Measurements from ENCODE around the gene NKX1-2. TPM values are rescaled to one million over a fixed set of nuclear protein-coding genes. Genes with fewer than 3 reads are reported as not detected.

The NKX1-2 gene
- total and polyA plus RNA-seq, 2 experiments from 2014 or later, result 9.8 to 39.4 TPM

- Histone ChIP-seq H3F3A (replicated peaks; ENCODE audit: low read depth) (0 out of 2 replicates have a peak, but pooled peaks cover 4% of the 10 kb centered on the region), H3K4me3 (no peak overlapping the region), H3K9me2 (ENCODE audit: insufficient read depth) (no peaks in the 10 kb centered on the region), H3K79me2 (replicated peaks; ENCODE audit: insufficient read depth) (no peaks in the 10 kb centered on the region), H3K27me3 (ENCODE audit: insufficient read depth) (no peaks in the 10 kb centered on the region), H3K27ac (ENCODE audit: low read depth) (no peak overlapping the region), H4K20me1 (replicated peaks; ENCODE audit: insufficient read depth) (no peaks in the 10 kb centered on the region; the same call in 1 of the 2 replicates), H3K4me2 (no peak overlapping the region), H3K36me3 (ENCODE audit: insufficient read depth) (no peaks in the 10 kb centered on the region; the same call in 1 of the 2 replicates), H2AFZ (no peak overlapping the region), H3K4me1 (ENCODE audit: insufficient read depth) (peaks cover 17% of the 10 kb centered on the region)
- ATAC-seq, result no peak
- peaks cover 5% of the 10 kb centered on the region for H3K27me3 Mint-ChIP-seq (ENCODE audit: insufficient read depth, low read depth, poor library complexity)
- no peak overlapping the region for H3K4me3 Mint-ChIP-seq
- no peak overlapping the region for H3K27ac Mint-ChIP-seq
- TF ChIP-seq CTCF (conservative IDR thresholded peaks at IDR 0.05; ENCODE audit: low read depth in 2 of 2), result no peak
- no peak for TF ChIP-seq JUNB (IDR thresholded peaks at IDR 0.05; ENCODE audit: unreplicated experiment)
- no peak for TF ChIP-seq STAT1 (IDR thresholded peaks at IDR 0.05; ENCODE audit: unreplicated experiment)
- no peak for TF ChIP-seq NANOG (IDR thresholded peaks at IDR 0.05; ENCODE audit: borderline replicate concordance)
- no peak for TF ChIP-seq ZNF114 (CRISPR knock-in tag; IDR thresholded peaks at IDR 0.05)
- no peak for TF ChIP-seq ZNF462 (CRISPR knock-in tag; IDR thresholded peaks at IDR 0.05)
- TF ChIP-seq POLR2AphosphoS5 (IDR thresholded peaks at IDR 0.05; ENCODE audit: low read depth), result no peak
- TF ChIP-seq CREB1 (CRISPR knock-in tag; IDR thresholded peaks at IDR 0.05; ENCODE audit: low read depth), result no peak
- no peak for TF ChIP-seq ETS1 (IDR thresholded peaks at IDR 0.05)
- no peak for TF ChIP-seq EZH2phosphoT487 (IDR thresholded peaks at IDR 0.05; ENCODE audit: unreplicated experiment)
- no peak for TF ChIP-seq EZH2 (IDR thresholded peaks at IDR 0.05; ENCODE audit: low read depth, unreplicated experiment)
- no peak for TF ChIP-seq ZNF331 (CRISPR knock-in tag; IDR thresholded peaks at IDR 0.05; ENCODE audit: low read depth)
- peaks cover 14% of the 10 kb centered on the region for H3K9me3 Mint-ChIP-seq
- H3K4me1 Mint-ChIP-seq, result peaks cover 23% of the 10 kb centered on the region
- H3K36me3 Mint-ChIP-seq (ENCODE audit: low read depth), result peaks cover 58% of the 10 kb centered on the region
- DNase-seq (ENCODE audit: low spot score), result no peak
These were observed 41.3 kb upstream of the NKX1-2 start for GRCh38 chr10:124491105-124491504.

All from GM23338 (cell line).